Retinal pigment epithelial cell (primary cell): ENCODE measurements around the gene XIRP2.

ENCODE experiments used
- DNase-seq: peaks from one replicate; pipeline ENCODE4 v3.0.0-alpha.2; 2010; ENCODE audit warnings: low read depth
- H3K4me3 ChIP-seq: 2 replicates; pipeline ENCODE4 v1.5.1; 2011; ENCODE audit warnings: mild to moderate bottlenecking, low read length, control low read depth, moderate library complexity
- TF ChIP-seq, protein P1 (sequence below): conservative IDR thresholded peaks from 2 replicates; pipeline ENCODE4 v1.5.1; 2011; ENCODE audit warnings: low read depth, low read length, control low read depth, inconsistent platforms

Gene XIRP2

DNA sequence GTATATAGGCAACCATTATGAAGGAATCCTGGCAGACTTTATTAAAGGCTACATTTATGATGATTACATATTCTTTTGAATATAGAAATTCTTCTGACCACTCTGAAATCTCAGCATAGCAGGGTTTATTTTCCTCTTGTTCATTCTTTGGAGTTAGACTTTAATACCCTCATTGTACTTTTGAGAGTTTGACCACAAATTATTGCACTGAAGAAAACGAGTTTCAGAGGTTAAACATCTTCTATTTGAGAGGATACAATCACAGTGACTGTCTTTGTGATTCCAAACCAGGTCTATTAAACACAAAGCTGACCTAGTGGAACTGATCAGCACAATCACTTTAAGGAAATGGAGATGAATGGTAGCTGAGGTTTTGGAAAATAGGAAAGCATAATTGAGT lies 71.3 kb downstream of the XIRP2 start:
- H3K4me3 ChIP-seq: no peak overlapping the region
- DNase-seq: no peak
- TF ChIP-seq, protein P1, sequence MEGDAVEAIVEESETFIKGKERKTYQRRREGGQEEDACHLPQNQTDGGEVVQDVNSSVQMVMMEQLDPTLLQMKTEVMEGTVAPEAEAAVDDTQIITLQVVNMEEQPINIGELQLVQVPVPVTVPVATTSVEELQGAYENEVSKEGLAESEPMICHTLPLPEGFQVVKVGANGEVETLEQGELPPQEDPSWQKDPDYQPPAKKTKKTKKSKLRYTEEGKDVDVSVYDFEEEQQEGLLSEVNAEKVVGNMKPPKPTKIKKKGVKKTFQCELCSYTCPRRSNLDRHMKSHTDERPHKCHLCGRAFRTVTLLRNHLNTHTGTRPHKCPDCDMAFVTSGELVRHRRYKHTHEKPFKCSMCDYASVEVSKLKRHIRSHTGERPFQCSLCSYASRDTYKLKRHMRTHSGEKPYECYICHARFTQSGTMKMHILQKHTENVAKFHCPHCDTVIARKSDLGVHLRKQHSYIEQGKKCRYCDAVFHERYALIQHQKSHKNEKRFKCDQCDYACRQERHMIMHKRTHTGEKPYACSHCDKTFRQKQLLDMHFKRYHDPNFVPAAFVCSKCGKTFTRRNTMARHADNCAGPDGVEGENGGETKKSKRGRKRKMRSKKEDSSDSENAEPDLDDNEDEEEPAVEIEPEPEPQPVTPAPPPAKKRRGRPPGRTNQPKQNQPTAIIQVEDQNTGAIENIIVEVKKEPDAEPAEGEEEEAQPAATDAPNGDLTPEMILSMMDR: no peak

DNA sequence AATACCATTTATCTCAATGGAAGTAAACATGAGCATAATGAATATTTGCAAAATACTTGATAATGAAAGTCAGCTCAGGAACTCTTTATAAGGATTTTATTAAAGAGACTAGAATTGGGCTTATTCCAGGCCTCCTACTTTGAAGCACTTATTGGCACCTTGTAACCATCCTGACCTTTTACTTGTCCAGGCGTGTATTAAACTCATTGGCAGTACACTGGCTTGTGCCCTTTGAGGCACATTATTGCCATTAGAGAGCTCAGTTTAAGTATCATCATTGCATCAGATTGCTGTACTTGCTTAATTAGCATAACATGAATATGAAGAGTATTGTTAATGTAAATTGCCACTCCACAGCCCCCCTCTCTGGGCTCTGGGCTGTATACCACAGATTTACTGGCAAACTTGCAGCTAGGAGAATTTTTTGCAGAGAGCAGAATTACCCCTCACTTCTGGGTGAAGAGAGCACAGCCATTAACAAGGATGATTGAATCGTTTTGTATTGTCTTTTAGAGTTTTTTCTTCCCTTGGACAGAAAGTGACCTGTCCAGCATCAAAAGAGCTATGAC lies 72.5 kb downstream of the XIRP2 start:
- no peak overlapping the region for H3K4me3 ChIP-seq
- TF ChIP-seq, protein P1: no peak
- DNase-seq: no peak

DNA sequence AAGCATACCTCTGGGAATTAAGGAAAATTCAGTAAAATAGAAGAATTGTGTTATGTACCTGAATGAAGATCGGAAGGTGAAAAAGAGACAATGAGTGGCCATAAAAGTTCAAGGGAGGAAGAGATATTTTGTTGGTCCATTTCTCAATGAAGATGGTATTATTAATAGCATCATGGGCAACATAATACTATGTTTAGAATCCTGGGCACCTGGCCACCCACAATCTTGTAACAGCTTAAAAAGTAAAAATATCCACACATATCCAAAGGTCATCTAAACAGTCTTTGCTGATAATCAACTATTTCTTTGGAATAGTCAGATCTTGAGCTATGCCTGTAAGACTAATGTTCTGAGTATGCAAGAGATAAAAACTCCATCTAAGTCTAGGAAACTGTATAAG lies 73.7 kb downstream of the XIRP2 start:
- no peak overlapping the region for H3K4me3 ChIP-seq
- TF ChIP-seq, protein P1: no peak
- DNase-seq: no peak

DNA sequence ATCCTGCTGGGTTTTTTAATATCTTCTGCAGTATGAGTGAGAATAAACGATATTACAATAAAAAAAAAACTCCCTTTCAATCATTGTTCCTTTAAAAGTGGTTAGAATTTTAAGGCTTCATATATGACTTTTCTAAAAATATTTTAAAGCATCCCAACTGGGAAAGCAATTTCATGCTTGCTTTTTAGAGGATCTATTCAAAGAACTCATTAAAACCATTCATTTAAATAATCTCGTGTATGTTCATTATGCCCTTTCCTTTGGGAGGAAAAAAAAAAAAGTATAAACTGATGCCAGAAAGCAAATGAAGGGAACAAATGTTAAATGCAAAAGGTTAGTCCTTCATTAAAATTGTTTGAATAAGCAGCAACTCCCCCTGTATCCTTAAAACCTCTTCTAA lies 81.2 kb downstream of the XIRP2 start:
- H3K4me3 ChIP-seq: no peak overlapping the region
- TF ChIP-seq, protein P1: no peak
- no peak for DNase-seq

DNA sequence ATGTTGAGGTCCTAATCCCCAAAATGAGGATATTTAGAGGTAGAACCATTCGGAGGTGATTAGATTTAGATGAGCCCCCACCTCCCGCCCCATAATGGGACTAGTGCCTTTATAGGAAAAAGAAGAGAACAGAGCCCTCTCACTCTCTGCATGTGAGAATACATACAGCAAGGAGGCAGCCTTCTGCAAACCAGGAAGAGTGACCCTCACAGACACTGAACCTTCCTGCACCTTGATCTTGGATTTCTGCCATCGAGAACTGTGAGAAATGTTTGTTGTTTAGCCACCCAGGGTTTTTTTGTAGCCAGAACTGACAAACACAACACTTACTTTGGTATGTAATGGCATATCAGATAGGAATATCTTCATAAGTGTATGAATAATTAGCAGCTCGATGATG lies 83.7 kb downstream of the XIRP2 start:
- TF ChIP-seq, protein P1: no peak
- H3K4me3 ChIP-seq: no peak overlapping the region
- DNase-seq: no peak

DNA sequence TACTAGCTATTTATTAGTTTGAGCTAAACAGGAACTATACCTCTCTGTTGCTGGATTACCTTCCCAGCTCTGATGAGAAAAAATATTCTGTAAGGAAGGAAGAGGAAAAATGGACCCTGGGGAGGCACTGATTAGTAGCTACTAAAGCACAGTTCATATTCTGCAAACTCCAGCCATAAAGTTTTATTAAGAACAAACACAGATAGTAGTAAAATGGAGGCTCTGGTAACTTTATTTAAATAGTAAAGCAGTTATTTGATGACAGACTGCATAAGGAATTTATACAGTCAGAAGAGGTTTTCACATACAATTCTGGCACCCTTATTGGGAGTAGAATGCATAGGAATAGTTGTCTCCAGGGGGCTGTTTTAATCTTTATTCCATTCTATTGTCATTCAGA lies 84.1 kb downstream of the XIRP2 start:
- TF ChIP-seq, protein P1: no peak
- DNase-seq: no peak
- H3K4me3 ChIP-seq: no peak overlapping the region

DNA sequence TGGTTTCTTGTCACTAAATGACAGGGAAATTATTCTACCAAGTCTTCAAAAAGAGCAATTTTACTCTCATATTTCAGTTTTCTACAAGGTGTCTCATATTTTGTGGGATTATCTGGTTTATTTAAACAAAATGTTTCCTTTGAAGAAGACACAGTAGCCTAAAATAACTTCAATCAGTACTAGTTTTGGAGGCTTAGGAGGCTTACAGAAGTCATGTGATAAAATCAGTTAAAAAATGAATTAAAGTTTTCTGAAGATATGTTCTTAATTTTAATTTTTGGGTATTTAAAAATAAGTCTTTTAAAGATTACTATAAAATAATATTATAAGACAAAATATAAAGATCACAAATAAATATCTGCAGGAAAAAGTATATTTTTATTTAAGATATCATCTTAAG lies 95.9 kb downstream of the XIRP2 start:
- TF ChIP-seq, protein P1: no peak
- no peak overlapping the region for H3K4me3 ChIP-seq
- DNase-seq: no peak
